Measurements from ENCODE around the gene ADIPOR2. TPM values are rescaled to one million over a fixed set of nuclear protein-coding genes. Genes with fewer than 3 reads are reported as not detected.

ADIPOR2 gene
- total and polyA plus RNA-seq, 10 of the 15 experiments (the other 5 are each of a cell fraction or from before 2014, with no cell fraction given), result 8.6 to 65.0 (median 38.0) TPM

GRCh38 chr12:1792406-1792805, 101.5 kb downstream of the ADIPOR2 start:
- no peak for ATAC-seq
- H3K9ac ChIP-seq (ENCODE audit: control insufficient read depth, insufficient read depth, low read length), result no peak overlapping the region
- H4K20me1 ChIP-seq (ENCODE audit: control insufficient read depth, insufficient read depth), result no peaks in the 10 kb centered on the region
- H3K9me3 ChIP-seq (replicated peaks; ENCODE audit: control insufficient read depth, insufficient read depth, low read length), result no peaks in the 10 kb centered on the region
- TF ChIP-seq CHD4 (IDR thresholded peaks at IDR 0.05) (no peak), NR2C2 (IDR thresholded peaks at IDR 0.05; ENCODE audit: borderline replicate concordance, control insufficient read depth, insufficient read length, low read depth) (no peak), PBX3 (IDR thresholded peaks at IDR 0.05; ENCODE audit: insufficient replicate concordance, low read depth, low read length) (no peak), FOXK2 (IDR thresholded peaks at IDR 0.05) (no peak), MLLT1 (IDR thresholded peaks at IDR 0.05) (no peak), TARDBP (IDR thresholded peaks at IDR 0.05; ENCODE audit: borderline replicate concordance) (no peak), SRF (IDR thresholded peaks at IDR 0.05; ENCODE audit: low read depth in 2 of 2, low read length in 2 of 2) (no peak), STAT1 (conservative IDR thresholded peaks at IDR 0.05) (no peak), YBX1 (IDR thresholded peaks at IDR 0.05) (no peak), SMAD5 (IDR thresholded peaks at IDR 0.05; ENCODE audit: low read depth) (no peak), TBL1XR1 (IDR thresholded peaks at IDR 0.05; ENCODE audit: low read depth, low read length) (no peak), MEF2B (IDR thresholded peaks at IDR 0.05; ENCODE audit: partially characterized antibody, poor library complexity, severe bottlenecking) (no peak), SUPT20H (IDR thresholded peaks at IDR 0.05; ENCODE audit: borderline replicate concordance, control insufficient read depth, low read depth, low read length) (no peak), SIX5 (IDR thresholded peaks at IDR 0.05; ENCODE audit: low read depth, low read length, severe bottlenecking) (no peak), MXI1 (IDR thresholded peaks at IDR 0.05; ENCODE audit: low read depth, low read length) (no peak), ZBED1 (IDR thresholded peaks at IDR 0.05; ENCODE audit: borderline replicate concordance) (no peak), BCL11A (IDR thresholded peaks at IDR 0.05; ENCODE audit: low read depth, low read length) (no peak), MEF2A (IDR thresholded peaks at IDR 0.05; ENCODE audit: insufficient read depth, low read depth, low read length) (no peak)
- TF ChIP-seq, protein P1, sequence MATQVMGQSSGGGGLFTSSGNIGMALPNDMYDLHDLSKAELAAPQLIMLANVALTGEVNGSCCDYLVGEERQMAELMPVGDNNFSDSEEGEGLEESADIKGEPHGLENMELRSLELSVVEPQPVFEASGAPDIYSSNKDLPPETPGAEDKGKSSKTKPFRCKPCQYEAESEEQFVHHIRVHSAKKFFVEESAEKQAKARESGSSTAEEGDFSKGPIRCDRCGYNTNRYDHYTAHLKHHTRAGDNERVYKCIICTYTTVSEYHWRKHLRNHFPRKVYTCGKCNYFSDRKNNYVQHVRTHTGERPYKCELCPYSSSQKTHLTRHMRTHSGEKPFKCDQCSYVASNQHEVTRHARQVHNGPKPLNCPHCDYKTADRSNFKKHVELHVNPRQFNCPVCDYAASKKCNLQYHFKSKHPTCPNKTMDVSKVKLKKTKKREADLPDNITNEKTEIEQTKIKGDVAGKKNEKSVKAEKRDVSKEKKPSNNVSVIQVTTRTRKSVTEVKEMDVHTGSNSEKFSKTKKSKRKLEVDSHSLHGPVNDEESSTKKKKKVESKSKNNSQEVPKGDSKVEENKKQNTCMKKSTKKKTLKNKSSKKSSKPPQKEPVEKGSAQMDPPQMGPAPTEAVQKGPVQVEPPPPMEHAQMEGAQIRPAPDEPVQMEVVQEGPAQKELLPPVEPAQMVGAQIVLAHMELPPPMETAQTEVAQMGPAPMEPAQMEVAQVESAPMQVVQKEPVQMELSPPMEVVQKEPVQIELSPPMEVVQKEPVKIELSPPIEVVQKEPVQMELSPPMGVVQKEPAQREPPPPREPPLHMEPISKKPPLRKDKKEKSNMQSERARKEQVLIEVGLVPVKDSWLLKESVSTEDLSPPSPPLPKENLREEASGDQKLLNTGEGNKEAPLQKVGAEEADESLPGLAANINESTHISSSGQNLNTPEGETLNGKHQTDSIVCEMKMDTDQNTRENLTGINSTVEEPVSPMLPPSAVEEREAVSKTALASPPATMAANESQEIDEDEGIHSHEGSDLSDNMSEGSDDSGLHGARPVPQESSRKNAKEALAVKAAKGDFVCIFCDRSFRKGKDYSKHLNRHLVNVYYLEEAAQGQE (IDR thresholded peaks at IDR 0.05; ENCODE audit: low read depth, low read length), result no peak
- H3K4me3 ChIP-seq, result no peak overlapping the region
- intact Hi-C loops (cut with micrococcal nuclease; ENCODE audit: unreplicated experiment) (loop anchor here (5.0 to 10.0 kb wide), 3 partner anchors 95 to 492 kb away; no protein-coding TSS in a partner anchor), in situ Hi-C loops (cut with MboI) (loop anchor here (5.0 kb wide), 1 partner anchor 145 kb away; no protein-coding TSS in a partner anchor)
- BruUV-seq (replicated peaks), result no TSS peak
- RAD21 ChIA-PET (ENCODE audit: unreplicated experiment), result interaction anchor here (0.8 to 5.9 kb wide), 7 partner anchors 41 to 209 kb away, joined by 3 to 234 read pairs (median 12); no protein-coding TSS in a partner anchor
- SMC1A ChIA-PET (ENCODE audit: uncharacterized antibody, unreplicated experiment), result interaction anchor here (0.6 to 7.6 kb wide), 8 partner anchors 11 to 674 kb away, joined by 3 to 202 read pairs (median 12); partner anchors contain the start of gene ADIPOR2
- no peaks in the 10 kb centered on the region for H3K27me3 ChIP-seq (replicated peaks in 1 of 2; ENCODE audit: control insufficient read depth in 2 of 2, insufficient read depth in 2 of 2, low read length in 1 of 2)
- POLR2A ChIA-PET, result interaction anchor here (1.0 to 1.3 kb wide), 3 partner anchors 122 to 158 kb away, joined by 3 to 5 read pairs (median 5); no protein-coding TSS in a partner anchor
- 91% methylated on average over 6 of the region's 6 CpGs for WGBS (ENCODE audit: insufficient coverage, insufficient replicate concordance, low lambda C conversion rate, missing lambda C conversion rate)
- peaks cover 7% of the 10 kb centered on the region for H3K4me1 ChIP-seq (ENCODE audit: control insufficient read depth, insufficient read depth, low read length)
- no peak for DNase-seq (ENCODE audit: low read depth, low spot score)
- no peak overlapping the region for H3K27ac ChIP-seq (ENCODE audit: control insufficient read depth, insufficient read depth)
- no peak overlapping the region for H3K4me2 ChIP-seq (ENCODE audit: control insufficient read depth, insufficient read depth)
- H3K36me3 ChIP-seq (ENCODE audit: control insufficient read depth in 2 of 2, insufficient read depth in 2 of 2, low read length in 1 of 2), result peaks cover 5 to 6% of the 10 kb centered on the region in 2 experiments; a peak in 3 of 4 replicates
- H2AFZ ChIP-seq (ENCODE audit: control insufficient read depth, low read depth, low read length), result no peak overlapping the region
- no peak for FAIRE-seq
- H3K79me2 ChIP-seq (ENCODE audit: control insufficient read depth, insufficient read depth, low read length), result no peaks in the 10 kb centered on the region; the same call in 1 of the 2 replicates
- CTCF ChIA-PET, result interaction anchor here (0.7 to 9.5 kb wide), 8 partner anchors 10 to 226 kb away, joined by 3 to 434 read pairs (median 29); no protein-coding TSS in a partner anchor

Measured in GM12878 (cell line).